Spleen (tissue), 11 donors: ENCODE data around the gene CAV1. TPM values are rescaled to one million over a fixed set of nuclear protein-coding genes. Genes with fewer than 3 reads are reported as not detected.

Experiments used
- DNase-seq: peaks from one replicate; pipeline ENCODE4 v3.0.0-alpha.2; 2020
- H3K27ac ChIP-seq, 8 donors: fragments of 200-600 bp; sonication (generic) in 7 of 8; 1 replicate in 4 of 8; 2 replicates in 4 of 8; pipeline versions ENCODE4 v1.5.0 to v1.8.0; 2016 to 2021; ENCODE audit warnings: inconsistent platforms in 4 of 8, mild to moderate bottlenecking in 4 of 8, moderate library complexity in 1 of 8
- H3K27me3 ChIP-seq, 7 donors: fragments of 200-600 bp; sonication (generic) in 6 of 7; replicated peaks in 1 of 7; 1 replicate in 4 of 7; 2 replicates in 3 of 7; pipeline versions ENCODE4 v1.5.0 to v1.8.0; 2016 to 2021; ENCODE audit warnings: inconsistent platforms in 3 of 7, mild to moderate bottlenecking in 1 of 7
- H3K36me3 ChIP-seq, 6 donors: fragments of 200-600 bp; sonication (generic) in 5 of 6; 1 replicate in 4 of 6; 2 replicates in 2 of 6; pipeline versions ENCODE4 v1.5.0 to v1.8.0; 2016 to 2021; ENCODE audit warnings: inconsistent platforms in 2 of 6
- H3K4me1 ChIP-seq, 6 donors: fragments of 200-600 bp; sonication (generic) in 5 of 6; 1 replicate in 3 of 6; 2 replicates in 3 of 6; pipeline versions ENCODE4 v1.5.0 to v1.8.0; 2016 to 2021; ENCODE audit warnings: inconsistent platforms in 3 of 6
- H3K4me3 ChIP-seq, 8 donors: fragments of 200-600 bp; sonication (generic) in 7 of 8; 1 replicate in 4 of 8; 2 replicates in 4 of 8; pipeline versions ENCODE4 v1.5.0 to v1.8.0; 2016 to 2021; ENCODE audit warnings: inconsistent platforms in 4 of 8, mild to moderate bottlenecking in 4 of 8, moderate library complexity in 2 of 8
- H3K9me3 ChIP-seq, 8 donors: fragments of 200-600 bp; sonication (generic) in 7 of 8; 1 replicate in 4 of 8; 2 replicates in 4 of 8; pipeline versions ENCODE4 v1.5.0 to v1.8.0; 2016 to 2021; ENCODE audit warnings: inconsistent platforms in 4 of 8
- POLR2A ChIP-seq, 3 donors: fragments of 450-650 bp; IDR thresholded peaks; one replicate each; pipeline ENCODE4 v1.5.1; 2017; ENCODE audit warnings: antibody characterized with exemption in 3 of 3, mild to moderate bottlenecking in 1 of 3
- POLR2AphosphoS5 ChIP-seq, 3 donors: sonication (generic); formaldehyde crosslinking; IDR thresholded peaks; one replicate each; pipeline ENCODE4 v1.5.1; 2017; ENCODE audit warnings: antibody characterized with exemption in 3 of 3
- WGBS, 5 donors: extraction: QIAGEN DNeasy Blood & Tissue Kit in 3 of 5; methylation state at CpG; one replicate each; pipeline versions ENCODE4 v1.1.5 to v1.1.7; 2013 to 2018; 5-methylcytosine and 5-hydroxymethylcytosine counted together
- intact Hi-C: fragments of 100-400 bp; cut with DNase I; formaldehyde crosslinking; loops from one replicate; pipeline ENCODE4 v1.15.0; 2023; ENCODE audit warnings: low total_unique reads
- polyA plus RNA-seq, 3 donors: library from polyadenylated mRNA; stranded (reverse); fragments of 200-250 nt; gene quantifications; one replicate each; pipeline ENCODE4 v1.2.1, GENCODE V29; 2013
- total RNA-seq, 7 donors: library from RNA; depleted of rRNA in 3 of 7; stranded (reverse); fragments of >200 nt in 3 of 7; fragmentation: NEBNext Ultra II Directional in 4 of 7; extraction: Animal tissue kit (Norgen Biotek cat#: 25700) in 4 of 7; gene quantifications; one replicate each; pipeline versions ENCODE4 v1.1.0 to v1.2.1, GENCODE V29; 2016 to 2021
- TF ChIP-seq, protein P1 (sequence below), 11 experiments: fragments of 200-600 bp in 7 of 11; fragments of 450-650 bp in 4 of 11; sonication (generic) in 4 of 11; IDR thresholded peaks in 8 of 11; conservative IDR thresholded peaks in 3 of 11; 1 replicate in 7 of 11; 2 replicates in 4 of 11; pipeline versions ENCODE4 v1.4.0 to v1.8.0; 2016 to 2021; ENCODE audit warnings: antibody characterized with exemption in 11 of 11, inconsistent platforms in 4 of 11, mild to moderate bottlenecking in 1 of 11
- donor health status: healthy with polysubstance abuse.
- donor health status: DM: no; HTN: no; CAD: no; lungs with moderate emphysema.
- donor health status: DM: no; HTN: no; CAD: no.
- donor health status: Bipolar disorder and iron deficiency.
- donor health status: healthy.
- donor health status: DM: no; HTN: no; CAD: no.
- donor health status: DM: yes; HTN: yes; CAD: no.

CAV1 gene
- total and polyA plus RNA-seq, 10 donors: 26.8 to 404 (median 183) TPM

DNA sequence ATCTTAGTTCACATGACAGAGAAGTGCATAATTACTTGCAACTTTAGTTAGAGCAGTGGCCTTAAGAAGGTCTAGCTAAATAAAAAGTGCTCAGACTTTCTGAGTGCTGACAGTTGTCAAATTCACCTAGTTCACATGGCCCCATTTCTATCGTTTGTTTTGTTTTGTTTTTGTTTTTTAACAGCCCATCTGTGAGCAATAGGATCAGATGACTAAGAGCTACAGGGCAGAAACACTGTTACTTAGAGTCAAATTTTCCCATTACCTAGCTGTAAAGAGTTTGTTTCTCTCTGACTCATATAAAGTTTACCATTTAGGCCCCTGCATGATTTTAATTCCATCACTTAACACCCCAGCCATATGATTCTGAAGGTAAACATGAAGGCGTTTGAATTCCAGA, 18.8 kb downstream of the CAV1 start:
- TF ChIP-seq, protein P1, sequence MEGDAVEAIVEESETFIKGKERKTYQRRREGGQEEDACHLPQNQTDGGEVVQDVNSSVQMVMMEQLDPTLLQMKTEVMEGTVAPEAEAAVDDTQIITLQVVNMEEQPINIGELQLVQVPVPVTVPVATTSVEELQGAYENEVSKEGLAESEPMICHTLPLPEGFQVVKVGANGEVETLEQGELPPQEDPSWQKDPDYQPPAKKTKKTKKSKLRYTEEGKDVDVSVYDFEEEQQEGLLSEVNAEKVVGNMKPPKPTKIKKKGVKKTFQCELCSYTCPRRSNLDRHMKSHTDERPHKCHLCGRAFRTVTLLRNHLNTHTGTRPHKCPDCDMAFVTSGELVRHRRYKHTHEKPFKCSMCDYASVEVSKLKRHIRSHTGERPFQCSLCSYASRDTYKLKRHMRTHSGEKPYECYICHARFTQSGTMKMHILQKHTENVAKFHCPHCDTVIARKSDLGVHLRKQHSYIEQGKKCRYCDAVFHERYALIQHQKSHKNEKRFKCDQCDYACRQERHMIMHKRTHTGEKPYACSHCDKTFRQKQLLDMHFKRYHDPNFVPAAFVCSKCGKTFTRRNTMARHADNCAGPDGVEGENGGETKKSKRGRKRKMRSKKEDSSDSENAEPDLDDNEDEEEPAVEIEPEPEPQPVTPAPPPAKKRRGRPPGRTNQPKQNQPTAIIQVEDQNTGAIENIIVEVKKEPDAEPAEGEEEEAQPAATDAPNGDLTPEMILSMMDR (IDR thresholded peaks at IDR 0.05 in 8 of 11, conservative IDR thresholded peaks at IDR 0.05 in 3 of 11): no peak
- TF ChIP-seq POLR2AphosphoS5 (IDR thresholded peaks at IDR 0.05) (no peak), POLR2A (IDR thresholded peaks at IDR 0.05) (no peak)
- Histone ChIP-seq H3K27ac (no peak overlapping the region), H3K9me3 (peaks cover 0 to 4% (median 0%) of the 10 kb centered on the region in 8 donors), H3K4me3 (no peak overlapping the region), H3K36me3 (peaks cover 0 to 7% (median 0%) of the 10 kb centered on the region in 6 donors), H3K27me3 (no peaks in the 10 kb centered on the region), H3K4me1 (peaks cover 0 to 10% (median 1%) of the 10 kb centered on the region in 6 donors)
- intact Hi-C loops: no loop called here
- DNase-seq: no peak
- WGBS, 5 donors: 56 to 86% (median 71%) methylated on average over 2 of the region's 2 CpGs

DNA sequence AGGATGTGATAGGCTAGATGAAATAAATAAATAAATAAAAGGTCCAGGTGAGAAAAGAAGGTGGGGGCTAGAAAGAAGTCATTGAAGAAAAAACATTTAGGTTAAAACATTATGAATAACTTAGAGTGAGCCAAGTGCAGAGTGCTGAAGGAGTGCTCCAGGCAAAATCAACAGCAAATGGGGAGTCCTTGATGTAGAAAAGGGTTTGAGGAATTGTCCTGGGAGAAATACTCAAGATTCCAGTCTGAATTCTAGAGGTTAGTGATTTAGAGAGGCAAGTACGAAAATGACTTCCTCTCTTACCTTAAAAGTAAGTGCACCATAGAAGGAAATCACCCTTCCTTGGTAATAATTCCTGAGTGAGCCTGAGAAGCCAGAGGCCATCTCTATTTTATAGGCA, 19.7 kb downstream of the CAV1 start:
- Histone ChIP-seq H3K9me3 (no peaks in the 10 kb centered on the region), H3K27ac (no peak overlapping the region), H3K27me3 (no peaks in the 10 kb centered on the region), H3K4me3 (no peak overlapping the region), H3K36me3 (no peaks in the 10 kb centered on the region), H3K4me1 (peaks cover 0 to 10% (median 0%) of the 10 kb centered on the region in 6 donors)
- intact Hi-C loops: no loop called here
- 61 to 78% (median 70%) methylated on average over 1 of the region's 1 CpG for WGBS, 5 donors
- DNase-seq: no peak
- TF ChIP-seq, protein P1 (IDR thresholded peaks at IDR 0.05 in 8 of 11, conservative IDR thresholded peaks at IDR 0.05 in 3 of 11): no peak
- TF ChIP-seq POLR2A (IDR thresholded peaks at IDR 0.05): no peak
- TF ChIP-seq POLR2AphosphoS5 (IDR thresholded peaks at IDR 0.05): no peak

DNA sequence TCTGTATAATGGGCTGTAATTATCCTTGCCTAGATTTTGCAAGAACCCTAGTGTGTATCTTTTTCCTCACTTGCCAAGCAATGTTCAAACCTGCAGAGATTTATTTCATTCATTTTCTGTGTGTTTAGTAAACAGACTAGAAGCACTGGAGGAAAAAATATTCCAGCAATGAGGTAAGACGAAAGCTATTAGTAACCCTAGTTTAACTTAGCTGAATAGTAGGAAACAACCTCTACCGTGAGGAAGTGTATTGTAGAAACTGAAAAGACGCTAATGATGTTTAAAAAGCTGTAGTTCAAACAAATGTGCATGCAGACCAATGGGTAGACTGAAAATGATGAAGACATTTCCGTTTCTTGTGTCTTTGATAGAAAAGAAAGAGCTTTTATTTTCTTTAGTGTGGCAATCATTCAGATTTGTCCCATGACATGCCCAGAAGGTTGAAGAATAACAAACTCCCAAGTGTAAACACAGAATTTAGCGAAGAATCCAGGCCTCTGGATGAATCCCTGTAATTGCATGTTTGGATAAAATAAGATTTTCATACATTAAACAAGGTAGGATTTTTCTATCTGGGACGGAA, 20.7 kb downstream of the CAV1 start:
- TF ChIP-seq POLR2A (IDR thresholded peaks at IDR 0.05) (no peak), POLR2AphosphoS5 (IDR thresholded peaks at IDR 0.05) (no peak)
- TF ChIP-seq, protein P1 (IDR thresholded peaks at IDR 0.05 in 8 of 11, conservative IDR thresholded peaks at IDR 0.05 in 3 of 11): no peak
- H3K27me3 ChIP-seq: no peaks in the 10 kb centered on the region
- intact Hi-C loops: no loop called here
- H3K27ac ChIP-seq: no peak overlapping the region
- no peaks in the 10 kb centered on the region for H3K9me3 ChIP-seq
- WGBS, 5 donors: 79 to 88% (median 80%) methylated on average over 6 of the region's 6 CpGs
- no peaks in the 10 kb centered on the region for H3K36me3 ChIP-seq
- DNase-seq: no peak
- no peak overlapping the region for H3K4me3 ChIP-seq
- peaks cover 0 to 10% (median 0%) of the 10 kb centered on the region in 6 donors for H3K4me1 ChIP-seq

DNA sequence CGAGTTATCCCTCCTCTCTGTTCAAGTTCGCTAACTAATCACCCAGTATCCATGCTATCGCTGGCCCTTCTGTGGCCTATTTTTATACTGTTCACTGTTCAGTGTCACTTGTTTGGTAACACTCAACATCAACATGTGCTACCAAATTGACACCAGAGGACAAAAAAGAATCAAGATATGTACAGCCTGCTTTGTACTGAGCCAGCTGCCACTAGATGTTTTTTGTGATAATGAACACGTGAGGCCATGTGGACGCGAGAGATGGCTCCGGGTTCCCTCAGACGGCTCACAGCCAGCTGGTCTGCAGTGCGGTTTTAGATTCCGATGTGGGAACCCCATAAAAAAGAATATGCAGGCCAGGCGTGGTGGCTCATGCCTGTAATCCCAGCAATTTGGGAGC, 21.2 kb downstream of the CAV1 start:
- H3K4me3 ChIP-seq: no peak overlapping the region
- H3K27ac ChIP-seq: no peak overlapping the region
- H3K36me3 ChIP-seq: peaks cover 0 to 2% (median 0%) of the 10 kb centered on the region in 6 donors
- peaks cover 0 to 10% (median 0%) of the 10 kb centered on the region in 6 donors for H3K4me1 ChIP-seq
- WGBS, 5 donors: 91 to 96% (median 93%) methylated on average over 11 of the region's 11 CpGs
- TF ChIP-seq POLR2A (IDR thresholded peaks at IDR 0.05): no peak
- TF ChIP-seq, protein P1 (IDR thresholded peaks at IDR 0.05 in 8 of 11, conservative IDR thresholded peaks at IDR 0.05 in 3 of 11): no peak
- TF ChIP-seq POLR2AphosphoS5 (IDR thresholded peaks at IDR 0.05): no peak
- H3K27me3 ChIP-seq: no peaks in the 10 kb centered on the region
- DNase-seq: no peak
- no peaks in the 10 kb centered on the region for H3K9me3 ChIP-seq
- intact Hi-C loops: no loop called here
